Measurements from ENCODE around the gene ALAD. TPM values are rescaled to one million over a fixed set of nuclear protein-coding genes. Genes with fewer than 3 reads are reported as not detected.
"Not testable (repeated sequence)": the region's sequence is repeated elsewhere in the genome, so short reads cannot be mapped to it uniquely, and the experiment has no call there.

ALAD gene
- total RNA-seq, 2 donors from 2014 or later: 18.7 to 19.5 TPM

GRCh38 chr9:113375057-113376023 lies 25.7 kb downstream of the ALAD start:
- H3K36me3 Mint-ChIP-seq: no peaks in the 10 kb centered on the region
- peak overlapping the region; percentile 43 to 79 for H3K27ac Mint-ChIP-seq
- DNase-seq (ENCODE audit: low spot score): no peak
- peak overlapping the region; percentile 81 for H3K4me3 Mint-ChIP-seq
- no peaks in the 10 kb centered on the region for H3K9me3 Mint-ChIP-seq
- H3K27me3 Mint-ChIP-seq: no peaks in the 10 kb centered on the region
- ATAC-seq: no peak
- peaks cover 6 to 15% of the 10 kb centered on the region in 2 donors for H3K4me1 Mint-ChIP-seq (ENCODE audit: low read depth in 2 of 2)

GRCh38 chr9:113373676-113374392 lies 27.2 kb downstream of the ALAD start:
- no peak overlapping the region for H3K27ac Mint-ChIP-seq
- no peak for ATAC-seq
- peaks cover 6 to 15% of the 10 kb centered on the region in 2 donors for H3K4me1 Mint-ChIP-seq (ENCODE audit: low read depth in 2 of 2)
- no peak for DNase-seq (ENCODE audit: low spot score)
- no peaks in the 10 kb centered on the region for H3K9me3 Mint-ChIP-seq
- no peaks in the 10 kb centered on the region for H3K36me3 Mint-ChIP-seq
- no peaks in the 10 kb centered on the region for H3K27me3 Mint-ChIP-seq
- H3K4me3 Mint-ChIP-seq: no peak overlapping the region

GRCh38 chr9:113373256-113373655 lies 27.8 kb downstream of the ALAD start:
- Mint-ChIP-seq H3K27ac (no peak overlapping the region), H3K9me3 (no peaks in the 10 kb centered on the region), H3K36me3 (no peaks in the 10 kb centered on the region), H3K27me3 (no peaks in the 10 kb centered on the region), H3K4me3 (no peak overlapping the region), H3K4me1 (ENCODE audit: low read depth in 2 of 2) (peaks cover 6 to 15% of the 10 kb centered on the region in 2 donors)
- ATAC-seq: no peak
- no peak for DNase-seq (ENCODE audit: low spot score)

GRCh38 chr9:113372059-113372458 lies 29.0 kb downstream of the ALAD start:
- DNase-seq (ENCODE audit: low spot score) (no peak), ATAC-seq (no peak)
- Mint-ChIP-seq H3K27ac (no peak overlapping the region), H3K27me3 (no peaks in the 10 kb centered on the region), H3K4me1 (ENCODE audit: low read depth in 2 of 2) (peaks cover 6 to 14% of the 10 kb centered on the region in 2 donors), H3K9me3 (no peaks in the 10 kb centered on the region), H3K36me3 (no peaks in the 10 kb centered on the region), H3K4me3 (no peak overlapping the region)

GRCh38 chr9:113370806-113371325 lies 30.2 kb downstream of the ALAD start:
- Mint-ChIP-seq H3K36me3 (no peaks in the 10 kb centered on the region), H3K4me1 (ENCODE audit: low read depth in 2 of 2) (peaks cover 6 to 12% of the 10 kb centered on the region in 2 donors), H3K4me3 (no peak overlapping the region), H3K9me3 (no peaks in the 10 kb centered on the region), H3K27ac (no peak overlapping the region), H3K27me3 (no peaks in the 10 kb centered on the region)
- ATAC-seq (no peak), DNase-seq (ENCODE audit: low spot score) (no peak)

- peak in 1 of 2 donors; percentile 43 for ATAC-seq
- no peaks in the 10 kb centered on the region for H3K27me3 Mint-ChIP-seq
- H3K27ac Mint-ChIP-seq: no peak overlapping the region
- H3K9me3 Mint-ChIP-seq: no peaks in the 10 kb centered on the region
- DNase-seq (ENCODE audit: low spot score): no peak
- H3K36me3 Mint-ChIP-seq: no peaks in the 10 kb centered on the region
- peaks cover 0 to 3% of the 10 kb centered on the region in 2 donors for H3K4me1 Mint-ChIP-seq (ENCODE audit: low read depth in 2 of 2)
- no peak overlapping the region for H3K4me3 Mint-ChIP-seq
Measured at GRCh38 chr9:113369855-113370140, 31.3 kb downstream of the ALAD start.

GRCh38 chr9:113368982-113369854 lies 31.9 kb downstream of the ALAD start:
- Mint-ChIP-seq H3K9me3 (no peaks in the 10 kb centered on the region), H3K36me3 (no peaks in the 10 kb centered on the region), H3K4me3 (no peak overlapping the region), H3K27me3 (no peaks in the 10 kb centered on the region), H3K4me1 (ENCODE audit: low read depth in 2 of 2) (no peaks in the 10 kb centered on the region), H3K27ac (no peak overlapping the region)
- DNase-seq (ENCODE audit: low spot score) (no peak), ATAC-seq (no peak)

- Mint-ChIP-seq H3K27ac (no peak overlapping the region), H3K4me3 (no peak overlapping the region), H3K36me3 (no peaks in the 10 kb centered on the region), H3K27me3 (no peaks in the 10 kb centered on the region), H3K9me3 (no peaks in the 10 kb centered on the region), H3K4me1 (ENCODE audit: low read depth in 2 of 2) (no peaks in the 10 kb centered on the region)
- DNase-seq (ENCODE audit: low spot score) (no peak), ATAC-seq (no peak)
Measured at GRCh38 chr9:113368348-113368981, 32.6 kb downstream of the ALAD start.

GRCh38 chr9:113365652-113366051 lies 35.4 kb downstream of the ALAD start:
- not testable (repeated sequence) for ATAC-seq; H3K4me3 Mint-ChIP-seq; H3K27me3 Mint-ChIP-seq; H3K9me3 Mint-ChIP-seq; H3K4me1 Mint-ChIP-seq (ENCODE audit: low read depth in 2 of 2); DNase-seq (ENCODE audit: low spot score); H3K36me3 Mint-ChIP-seq
- H3K27ac Mint-ChIP-seq: peak overlapping the region in 1 of 2 donors; percentile 41

- Mint-ChIP-seq H3K4me1 (ENCODE audit: low read depth in 2 of 2) (no peaks in the 10 kb centered on the region), H3K4me3 (no peak overlapping the region), H3K27me3 (no peaks in the 10 kb centered on the region), H3K9me3 (no peaks in the 10 kb centered on the region), H3K27ac (peak overlapping the region in 1 of 2 donors; percentile 5), H3K36me3 (no peaks in the 10 kb centered on the region)
- ATAC-seq (no peak), DNase-seq (ENCODE audit: low spot score) (no peak)
Measured at GRCh38 chr9:113364951-113365350, 36.1 kb downstream of the ALAD start.

GRCh38 chr9:113363336-113363735 lies 37.7 kb downstream of the ALAD start:
- no peaks in the 10 kb centered on the region for H3K27me3 Mint-ChIP-seq
- no peak for DNase-seq (ENCODE audit: low spot score)
- no peaks in the 10 kb centered on the region for H3K9me3 Mint-ChIP-seq
- no peak overlapping the region for H3K4me3 Mint-ChIP-seq
- no peak for ATAC-seq
- no peaks in the 10 kb centered on the region for H3K4me1 Mint-ChIP-seq (ENCODE audit: low read depth in 2 of 2)
- no peaks in the 10 kb centered on the region for H3K36me3 Mint-ChIP-seq
- no peak overlapping the region for H3K27ac Mint-ChIP-seq

GRCh38 chr9:113361304-113362018 lies 39.6 kb downstream of the ALAD start:
- no peaks in the 10 kb centered on the region for H3K4me1 Mint-ChIP-seq (ENCODE audit: low read depth in 2 of 2)
- no peaks in the 10 kb centered on the region for H3K36me3 Mint-ChIP-seq
- H3K9me3 Mint-ChIP-seq: no peaks in the 10 kb centered on the region
- no peak overlapping the region for H3K27ac Mint-ChIP-seq
- no peaks in the 10 kb centered on the region for H3K27me3 Mint-ChIP-seq
- DNase-seq (ENCODE audit: low spot score) (no peak), ATAC-seq (no peak)
- no peak overlapping the region for H3K4me3 Mint-ChIP-seq

Measured in natural killer cell treated with Interleukin-12 subunit alpha and Interleukin-12 subunit beta and Interleukin-15 and Interleukin-18, amount 100 ng/mL, for 72 hours (primary cell).